HL-60 (cell line): ENCODE results near the gene HPS3.
"Not testable (repeated sequence)": the region's sequence is repeated elsewhere in the genome, so short reads cannot be mapped to it uniquely, and the experiment has no call there.

Experiments
- GABPA ChIP-seq: IDR thresholded peaks from 2 replicates; pipeline ENCODE4 v1.6.1; 2012; ENCODE audit warnings: low read depth
- POLR2AphosphoS5 ChIP-seq: IDR thresholded peaks from 2 replicates; pipeline ENCODE4 v1.6.1; 2012; ENCODE audit warnings: low read depth
- REST ChIP-seq: IDR thresholded peaks from 2 replicates; pipeline ENCODE4 v1.6.1; 2012; ENCODE audit warnings: low read depth; ENCODE audit not compliant: insufficient replicate concordance
- SPI1 ChIP-seq: IDR thresholded peaks from 2 replicates; pipeline ENCODE4 v1.6.1; 2012; ENCODE audit warnings: low read depth, mild to moderate bottlenecking, borderline replicate concordance
- TF ChIP-seq, protein P1 (sequence below): IDR thresholded peaks from one replicate; pipeline ENCODE4 v1.5.1; 2011; ENCODE audit warnings: low read length, control low read depth, inconsistent platforms; ENCODE audit not compliant: insufficient read depth

DNA sequence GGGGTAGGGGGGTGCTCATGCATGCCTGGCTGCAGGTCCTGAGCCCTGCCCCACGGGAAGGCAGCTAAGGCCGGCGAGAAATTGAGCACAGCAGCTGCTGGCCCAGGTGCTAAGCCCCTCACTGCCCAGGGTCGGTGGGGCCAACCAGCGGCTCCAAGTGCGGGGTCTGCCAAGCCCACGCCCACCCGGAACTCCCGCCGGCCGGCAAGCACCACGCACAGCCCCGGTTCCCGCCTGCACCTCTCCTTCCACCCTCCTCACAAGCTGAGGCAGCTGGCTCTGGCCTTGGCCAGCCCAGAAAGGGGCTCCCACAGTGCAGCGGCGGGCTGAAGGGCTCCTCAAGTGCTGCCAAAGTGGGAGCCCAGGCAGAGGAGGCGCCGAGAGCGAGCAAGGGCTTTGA is 31.5 kb upstream of the HPS3 start:
- TF ChIP-seq, protein P1, sequence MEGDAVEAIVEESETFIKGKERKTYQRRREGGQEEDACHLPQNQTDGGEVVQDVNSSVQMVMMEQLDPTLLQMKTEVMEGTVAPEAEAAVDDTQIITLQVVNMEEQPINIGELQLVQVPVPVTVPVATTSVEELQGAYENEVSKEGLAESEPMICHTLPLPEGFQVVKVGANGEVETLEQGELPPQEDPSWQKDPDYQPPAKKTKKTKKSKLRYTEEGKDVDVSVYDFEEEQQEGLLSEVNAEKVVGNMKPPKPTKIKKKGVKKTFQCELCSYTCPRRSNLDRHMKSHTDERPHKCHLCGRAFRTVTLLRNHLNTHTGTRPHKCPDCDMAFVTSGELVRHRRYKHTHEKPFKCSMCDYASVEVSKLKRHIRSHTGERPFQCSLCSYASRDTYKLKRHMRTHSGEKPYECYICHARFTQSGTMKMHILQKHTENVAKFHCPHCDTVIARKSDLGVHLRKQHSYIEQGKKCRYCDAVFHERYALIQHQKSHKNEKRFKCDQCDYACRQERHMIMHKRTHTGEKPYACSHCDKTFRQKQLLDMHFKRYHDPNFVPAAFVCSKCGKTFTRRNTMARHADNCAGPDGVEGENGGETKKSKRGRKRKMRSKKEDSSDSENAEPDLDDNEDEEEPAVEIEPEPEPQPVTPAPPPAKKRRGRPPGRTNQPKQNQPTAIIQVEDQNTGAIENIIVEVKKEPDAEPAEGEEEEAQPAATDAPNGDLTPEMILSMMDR = not testable (repeated sequence)
- not testable (repeated sequence) for TF ChIP-seq REST, GABPA, POLR2AphosphoS5, SPI1
